CD4-positive, alpha-beta T cell treated with Interleukin-4 for 4 hours (primary cell): ENCODE measurements around the gene ATP5IF1.

Source experiments
- DNase-seq: peaks from one replicate; pipeline ENCODE4 v3.0.0-alpha.2; 2020

ATP5IF1 gene

GRCh38 chr1:28239004-28239403, 3.1 kb downstream of the ATP5IF1 start:
- no peak for DNase-seq

- no peak for DNase-seq
Observed at GRCh38 chr1:28240024-28240423, 4.1 kb downstream of the ATP5IF1 start.

DNA sequence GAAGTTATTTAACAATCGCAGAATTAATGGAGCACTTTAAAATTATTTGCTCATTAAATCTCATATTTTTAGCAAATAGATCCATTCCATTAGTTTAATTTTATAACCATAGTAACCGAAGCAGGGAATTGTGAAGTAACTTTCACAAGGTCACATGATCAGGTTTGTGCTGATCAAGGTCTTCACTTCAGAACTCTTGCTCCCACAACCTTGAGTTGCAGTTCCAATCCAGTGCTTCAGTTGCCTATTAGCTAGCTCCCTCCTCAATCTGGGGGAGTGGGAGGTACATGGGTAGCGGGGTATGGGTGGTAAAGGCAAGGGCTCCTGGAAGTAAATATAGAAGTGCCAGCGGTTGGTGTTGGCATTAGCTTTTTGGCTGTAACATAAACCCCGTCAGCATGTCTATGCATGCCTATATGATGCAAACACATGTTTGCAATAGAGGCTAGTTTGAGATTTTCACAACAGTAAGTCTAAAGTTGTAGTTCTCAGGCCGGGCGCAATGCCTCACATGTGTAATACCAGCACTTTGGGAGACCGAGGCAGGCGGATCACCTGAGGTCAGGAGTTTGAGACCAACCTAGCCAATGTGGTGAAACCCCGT, 5.8 kb downstream of the ATP5IF1 start:
- DNase-seq = no peak

- DNase-seq = peak; percentile 39
Observed at GRCh38 chr1:28243685-28244311, 7.9 kb downstream of the ATP5IF1 start.

GRCh38 chr1:28244549-28245251, 8.8 kb downstream of the ATP5IF1 start:
- no peak for DNase-seq

DNA sequence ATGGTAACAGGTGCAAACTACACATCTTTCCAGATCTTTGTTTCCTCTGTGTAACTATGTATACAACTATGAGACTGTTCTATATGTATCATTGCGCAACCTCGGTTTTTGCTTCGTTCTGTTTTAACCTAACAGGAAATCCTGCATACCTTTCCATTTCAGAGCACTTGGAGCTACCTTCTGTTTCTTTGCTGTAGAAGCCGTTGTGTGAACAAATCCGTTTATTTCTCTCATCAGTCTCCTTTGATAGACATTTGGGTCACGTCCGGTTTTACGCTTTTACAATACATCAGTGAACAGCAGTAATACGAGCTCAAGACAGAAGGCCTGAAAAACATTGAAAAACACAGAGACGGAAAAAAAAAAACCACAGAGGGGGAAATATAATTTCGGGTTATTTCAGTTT, 10.5 kb downstream of the ATP5IF1 start:
- peak; percentile 77 for DNase-seq

GRCh38 chr1:28247612-28248272, 11.8 kb downstream of the ATP5IF1 start:
- no peak for DNase-seq

DNA sequence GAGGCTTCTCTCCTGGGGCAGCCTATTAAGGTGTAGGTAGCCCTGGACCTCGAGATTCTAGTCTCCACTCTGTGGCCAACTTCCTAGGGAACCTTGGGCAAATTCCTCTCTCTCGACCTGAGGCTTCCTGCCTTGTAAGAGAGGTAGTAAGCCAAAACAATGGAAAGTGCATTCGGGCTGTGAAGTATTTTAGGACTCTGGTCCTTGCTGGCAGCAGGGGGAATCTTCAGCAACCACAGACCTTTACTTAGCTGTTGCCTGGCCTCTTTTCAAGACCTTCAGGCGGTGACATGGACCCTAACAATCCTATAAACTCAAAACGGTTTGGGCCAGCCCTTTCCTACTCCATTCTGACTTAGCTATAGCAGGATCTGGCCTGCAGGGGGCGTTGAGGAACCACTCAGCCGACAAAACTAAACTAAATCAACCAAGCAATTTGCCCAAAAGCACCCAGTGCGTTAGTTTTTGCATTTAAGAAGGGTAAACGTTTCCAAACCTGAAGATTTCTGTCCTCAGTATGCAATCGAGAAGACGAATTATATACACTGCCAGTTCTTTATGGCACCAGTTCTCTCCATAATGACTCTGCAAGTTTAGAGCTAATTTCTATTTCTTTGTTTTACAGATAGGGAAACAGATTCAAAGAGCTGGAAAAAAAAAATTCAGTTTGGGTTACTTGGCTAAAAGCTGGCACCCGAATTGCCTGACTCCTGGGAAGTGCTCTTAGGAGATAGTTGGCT, 12.5 kb downstream of the ATP5IF1 start:
- DNase-seq = peak; percentile 85

DNA sequence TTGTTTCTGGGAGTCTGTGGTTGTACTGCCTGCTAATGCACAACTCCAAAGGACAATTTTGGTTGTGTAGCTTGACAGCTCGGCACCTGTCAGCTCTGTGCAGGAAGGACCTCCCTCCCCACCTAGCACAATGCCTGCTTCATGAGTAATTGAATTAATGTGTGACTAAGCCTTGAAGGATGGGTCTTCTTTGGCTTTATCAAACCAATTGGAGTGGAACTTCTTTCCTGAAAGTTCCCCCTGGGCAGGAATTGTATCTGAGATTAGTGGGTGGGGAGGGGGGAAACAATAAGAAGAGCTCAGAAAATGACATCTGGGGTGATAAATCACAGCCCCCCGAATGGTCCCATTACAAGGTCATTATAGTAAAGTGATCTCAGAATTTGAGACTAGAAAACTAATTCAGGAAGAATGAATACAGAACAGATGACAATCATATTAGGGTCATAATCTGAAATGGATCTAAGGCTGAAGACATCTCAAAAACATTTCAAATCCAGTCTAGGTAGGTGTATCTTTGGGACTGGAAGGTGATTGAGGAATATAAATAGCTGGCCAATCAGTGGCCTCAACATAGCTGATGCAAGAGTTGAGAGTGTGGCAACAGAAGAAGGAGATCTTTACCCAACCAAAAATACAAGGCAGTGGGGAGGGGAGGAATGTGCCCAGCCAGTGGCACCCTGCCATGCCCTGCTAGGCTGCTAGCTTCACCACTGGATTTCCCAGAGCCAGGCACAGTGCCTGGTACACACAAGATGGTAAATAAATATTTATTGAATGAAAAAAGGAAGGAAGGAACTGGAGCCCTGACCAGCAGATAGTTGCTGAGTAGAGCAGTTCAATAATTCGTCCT, 13.3 kb downstream of the ATP5IF1 start:
- DNase-seq = peak; percentile 51

- DNase-seq = no peak
Observed at GRCh38 chr1:28249866-28250295, 14.0 kb downstream of the ATP5IF1 start.

GRCh38 chr1:28256197-28256827, 20.4 kb downstream of the ATP5IF1 start:
- DNase-seq = peak; percentile 73

GRCh38 chr1:28257736-28258135, 21.8 kb downstream of the ATP5IF1 start:
- DNase-seq = no peak

GRCh38 chr1:28258628-28259251, 22.8 kb downstream of the ATP5IF1 start:
- no peak for DNase-seq

- peak; percentile 99 for DNase-seq
Observed at GRCh38 chr1:28259252-28259933, 23.5 kb downstream of the ATP5IF1 start, which contains the start of gene SESN2. SESN2 (plus strand) TSS chr1:28259518; CDS start chr1:28259848, 330 bp downstream.

DNA sequence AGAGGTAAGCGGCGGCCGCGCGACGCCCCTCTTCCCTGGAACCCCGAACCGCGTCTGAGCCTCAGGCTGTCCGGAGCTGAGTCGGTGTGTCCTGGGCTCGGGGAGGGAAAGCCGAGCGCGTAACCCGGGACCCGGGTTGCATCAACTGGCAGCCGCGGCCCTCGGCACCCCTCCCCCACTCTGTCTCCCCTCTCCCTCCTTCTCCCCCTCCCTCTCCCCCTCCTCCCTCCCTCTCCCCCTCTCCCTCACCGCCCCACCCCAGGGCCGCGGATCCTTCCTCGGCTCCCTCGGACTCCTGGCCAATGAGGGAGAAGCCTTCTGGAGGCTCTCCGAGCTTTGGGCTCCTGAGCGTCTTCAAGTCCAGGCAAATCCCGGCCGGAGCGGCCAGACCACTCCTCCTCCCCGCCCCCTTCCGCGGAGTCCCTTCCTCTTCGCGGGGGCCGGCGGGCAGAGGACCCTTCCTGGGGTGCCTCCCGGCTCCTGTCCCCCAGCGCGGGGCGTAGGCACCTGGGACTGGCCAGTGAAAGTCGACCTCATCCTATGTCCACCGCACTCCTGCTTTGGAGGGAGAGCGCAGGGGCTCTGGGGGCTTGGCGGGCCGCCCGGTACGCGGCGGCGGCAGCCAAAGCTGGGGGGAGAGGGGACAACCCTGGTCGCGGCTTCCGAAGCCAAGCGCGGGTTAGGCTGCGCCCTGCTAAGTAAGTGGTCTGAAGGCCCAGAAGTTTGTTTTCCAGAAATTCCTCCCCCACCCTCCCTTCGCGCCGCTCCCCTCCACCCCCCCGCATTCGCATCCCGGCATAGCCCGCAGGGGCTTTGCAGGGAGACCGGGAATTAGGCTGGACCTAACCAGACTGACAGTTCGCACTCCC, 24.2 kb downstream of the ATP5IF1 start:
- no peak for DNase-seq

DNA sequence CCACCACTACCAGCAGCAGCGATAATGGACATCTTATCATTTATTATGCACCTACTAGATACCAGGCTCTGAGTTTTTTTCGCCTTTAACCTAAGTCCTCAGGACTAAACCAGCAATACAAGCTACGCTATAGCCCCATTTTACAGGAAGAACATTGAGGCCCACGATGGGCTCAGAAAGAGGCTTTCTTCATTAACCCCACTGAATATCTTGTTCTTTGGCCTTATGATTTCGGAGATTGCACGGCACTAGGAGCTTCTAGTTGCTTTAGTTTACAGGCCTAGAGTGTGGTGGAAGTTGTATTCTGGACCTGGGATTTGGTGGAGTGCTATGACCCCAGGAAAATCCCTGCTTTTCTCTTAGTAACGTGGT, 24.9 kb downstream of the ATP5IF1 start:
- no peak for DNase-seq

GRCh38 chr1:28264897-28265296, 29.0 kb downstream of the ATP5IF1 start:
- DNase-seq = no peak

DNA sequence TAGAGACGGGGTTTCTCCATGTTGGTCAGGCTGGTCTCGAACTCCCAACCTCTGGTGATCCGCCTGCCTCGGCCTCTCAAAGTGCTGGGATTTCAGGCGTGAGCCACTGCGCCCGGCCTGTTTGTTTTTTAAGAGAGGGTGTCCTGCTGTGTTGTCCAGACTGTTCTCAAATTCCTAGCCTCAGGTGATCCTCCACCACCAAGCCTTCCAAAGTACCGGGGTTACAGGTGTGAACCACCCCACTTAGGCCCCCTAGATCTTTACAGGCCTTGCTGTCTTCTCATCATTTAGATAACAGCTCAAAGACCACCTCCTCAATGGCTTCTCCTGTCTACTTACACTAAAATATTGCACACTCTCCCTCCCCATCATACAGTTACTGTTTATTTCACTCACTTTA, 29.7 kb downstream of the ATP5IF1 start:
- no peak for DNase-seq

- no peak for DNase-seq
Observed at GRCh38 chr1:28266920-28267322, 31.0 kb downstream of the ATP5IF1 start.
